Stimulated activated CD4-positive, alpha-beta T cell treated with anti-CD3 and anti-CD28 coated beads, Interleukin-15, amount 100 ng/mL, for 48 hours (primary cell): ENCODE measurements around the gene ACKR2.
"Not testable (repeated sequence)": the region's sequence is repeated elsewhere in the genome, so short reads cannot be mapped to it uniquely, and the experiment has no call there.

Source experiments
- DNase-seq, 2 donors: peaks; one replicate each; pipeline ENCODE4 v3.0.0-alpha.2; 2020; ENCODE audit warnings: low read depth in 2 of 2

The ACKR2 gene

GRCh38 chr3:42801048-42801620 lies 8.1 kb upstream of the ACKR2 start:
- no peak for DNase-seq

- DNase-seq: no peak
Measured at GRCh38 chr3:42801784-42802183, 7.5 kb upstream of the ACKR2 start.

GRCh38 chr3:42802876-42803413 lies 6.3 kb upstream of the ACKR2 start:
- no peak for DNase-seq

GRCh38 chr3:42803414-42804105 lies 5.7 kb upstream of the ACKR2 start:
- peak; percentile 2 to 10 for DNase-seq

- peak; percentile 89 to 93 for DNase-seq
Measured at GRCh38 chr3:42804106-42804830, 5.0 kb upstream of the ACKR2 start, which contains the start of gene HIGD1A. Gene HIGD1A, minus strand, starts transcription at chr3:42804490. Its CDS starts 10,237 bp downstream, at chr3:42794253.

GRCh38 chr3:42804831-42805132 lies 4.5 kb upstream of the ACKR2 start:
- no peak for DNase-seq

GRCh38 chr3:42805141-42805821 lies 4.0 kb upstream of the ACKR2 start:
- no peak for DNase-seq

GRCh38 chr3:42807929-42808328 lies 1.3 kb upstream of the ACKR2 start:
- DNase-seq: no peak

GRCh38 chr3:42810706-42811105 lies 1.5 kb downstream of the ACKR2 start:
- not testable (repeated sequence) for DNase-seq

GRCh38 chr3:42811118-42811883 lies 2.1 kb downstream of the ACKR2 start:
- not testable (repeated sequence) for DNase-seq

GRCh38 chr3:42814246-42814645 lies 5.0 kb downstream of the ACKR2 start:
- no peak for DNase-seq

- no peak for DNase-seq
Measured at GRCh38 chr3:42814914-42815507, 5.8 kb downstream of the ACKR2 start.

- DNase-seq: no peak
Measured at GRCh38 chr3:42815826-42816225, 6.6 kb downstream of the ACKR2 start.

- DNase-seq: no peak
Measured at GRCh38 chr3:42819351-42819965, 10.2 kb downstream of the ACKR2 start.

GRCh38 chr3:42820746-42821051 lies 11.5 kb downstream of the ACKR2 start:
- no peak for DNase-seq

- no peak for DNase-seq
Measured at GRCh38 chr3:42822828-42823227, 13.6 kb downstream of the ACKR2 start.

- no peak for DNase-seq
Measured at GRCh38 chr3:42823351-42823750, 14.1 kb downstream of the ACKR2 start.

- no peak for DNase-seq
Measured at GRCh38 chr3:42826141-42826540, 16.9 kb downstream of the ACKR2 start.

GRCh38 chr3:42827023-42827422 lies 17.8 kb downstream of the ACKR2 start:
- DNase-seq: no peak

GRCh38 chr3:42827654-42828053 lies 18.4 kb downstream of the ACKR2 start:
- DNase-seq: no peak

GRCh38 chr3:42829083-42829627 lies 19.9 kb downstream of the ACKR2 start:
- no peak for DNase-seq
